ENCODE results near the gene AP4E1. TPM values are rescaled to one million over a fixed set of nuclear protein-coding genes. Genes with fewer than 3 reads are reported as not detected.

AP4E1 gene
- total and polyA plus RNA-seq, 3 donors from 2014 or later = 8.1 to 11.8 (median 11.3) TPM

DNA sequence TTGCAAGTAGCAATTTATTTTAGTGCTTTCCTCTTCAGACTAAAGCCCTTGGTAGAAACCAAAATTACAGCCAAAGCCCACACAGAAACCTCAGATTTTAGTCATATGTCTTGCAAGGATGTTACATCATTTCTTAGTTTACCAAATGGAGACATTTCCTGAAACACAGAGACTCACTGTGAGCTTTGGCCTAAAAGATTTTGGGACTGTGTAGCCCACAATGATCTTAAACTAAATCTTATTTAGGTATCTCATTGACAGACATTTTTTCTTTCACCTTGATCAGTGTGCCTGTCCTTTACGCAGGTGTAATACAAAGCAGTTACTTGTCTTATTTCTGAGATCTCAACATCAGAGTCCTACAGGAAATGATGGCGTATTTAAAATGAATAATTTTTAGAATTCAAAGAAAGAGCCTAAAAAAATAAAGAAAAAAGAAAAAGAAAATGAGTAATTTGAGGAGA, 27.8 kb upstream of the AP4E1 start:
- H3K27me3 ChIP-seq = no peaks in the 10 kb centered on the region
- H3K36me3 ChIP-seq (ENCODE audit: low read depth, missing control alignments) = no peaks in the 10 kb centered on the region
- WGBS, 2 donors = 92 to 96% methylated on average over 2 of the region's 2 CpGs
- H3K27ac ChIP-seq = no peak overlapping the region
- intact Hi-C loops (cut with DNase I; ENCODE audit: low total_unique reads) = no loop called here
- no peak overlapping the region for H3K4me3 ChIP-seq
- no peaks in the 10 kb centered on the region for H3K9me3 ChIP-seq
- no peak for DNase-seq
- peaks cover 11% of the 10 kb centered on the region for H3K4me1 ChIP-seq
- TF ChIP-seq CTCF (IDR thresholded peaks at IDR 0.05) = no peak
- TF ChIP-seq POLR2A (IDR thresholded peaks at IDR 0.05) = no peak

GRCh38 chr15:50881121-50882048, 27.1 kb upstream of the AP4E1 start:
- Histone ChIP-seq H3K36me3 (ENCODE audit: low read depth, missing control alignments) (no peaks in the 10 kb centered on the region), H3K27ac (no peak overlapping the region), H3K4me3 (no peak overlapping the region), H3K4me1 (peaks cover 11% of the 10 kb centered on the region), H3K27me3 (no peaks in the 10 kb centered on the region), H3K9me3 (no peaks in the 10 kb centered on the region)
- 60 to 68% methylated on average over 6 of the region's 6 CpGs for WGBS, 2 donors
- DNase-seq = peak; percentile 44
- intact Hi-C loops (cut with DNase I; ENCODE audit: low total_unique reads) = no loop called here
- TF ChIP-seq POLR2A (IDR thresholded peaks at IDR 0.05) (no peak), CTCF (IDR thresholded peaks at IDR 0.05) (no peak)

DNA sequence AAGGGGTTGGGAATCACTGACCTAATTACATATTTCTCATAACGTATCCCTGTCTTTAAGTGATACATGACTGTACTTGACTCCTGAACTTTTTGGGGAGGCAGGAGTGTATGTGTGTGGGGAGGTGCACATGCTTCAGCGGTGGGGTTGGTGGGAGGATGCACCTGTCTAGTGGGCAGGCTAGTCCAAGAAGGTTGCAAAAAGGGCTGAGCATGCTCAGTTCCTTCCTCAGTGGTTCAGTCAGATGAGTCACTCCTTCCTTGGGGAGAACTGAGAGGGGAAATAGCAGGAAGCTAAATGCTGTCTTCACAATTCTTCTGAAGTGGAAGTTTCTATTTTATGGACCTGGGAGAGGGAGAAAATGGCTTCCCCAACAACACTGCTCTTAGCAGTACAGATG, 24.6 kb upstream of the AP4E1 start:
- Histone ChIP-seq H3K27me3 (no peaks in the 10 kb centered on the region), H3K4me1 (peaks cover 8% of the 10 kb centered on the region), H3K4me3 (no peak overlapping the region), H3K27ac (no peak overlapping the region), H3K36me3 (ENCODE audit: low read depth, missing control alignments) (no peaks in the 10 kb centered on the region), H3K9me3 (no peaks in the 10 kb centered on the region)
- DNase-seq = no peak
- intact Hi-C loops (cut with DNase I; ENCODE audit: low total_unique reads) = no loop called here
- TF ChIP-seq POLR2A (IDR thresholded peaks at IDR 0.05) (no peak), CTCF (IDR thresholded peaks at IDR 0.05) (no peak)
- 58 to 65% methylated on average over 2 of the region's 2 CpGs for WGBS, 2 donors

DNA sequence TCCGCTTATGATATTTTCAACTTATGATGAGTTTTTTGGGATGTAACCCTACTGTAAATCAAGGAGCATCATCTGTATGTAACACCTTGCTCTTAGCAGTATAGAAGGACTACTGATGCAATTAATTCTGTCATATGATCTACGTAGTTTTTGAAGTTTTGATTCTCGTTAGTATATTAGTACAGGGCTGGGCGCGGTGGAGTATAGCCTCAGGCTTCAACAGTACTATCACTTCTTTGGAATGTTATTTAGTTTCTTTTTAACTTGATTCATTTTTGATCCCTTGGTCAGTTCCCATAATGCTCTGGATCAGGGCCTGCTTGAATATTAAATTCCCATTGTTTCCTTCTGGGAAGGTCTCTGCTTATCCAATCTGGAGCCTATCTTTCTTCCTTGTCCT, 23.9 kb upstream of the AP4E1 start:
- TF ChIP-seq POLR2A (IDR thresholded peaks at IDR 0.05) (no peak), CTCF (IDR thresholded peaks at IDR 0.05) (no peak)
- peak; percentile 41 for DNase-seq
- intact Hi-C loops (cut with DNase I; ENCODE audit: low total_unique reads) = no loop called here
- H3K27me3 ChIP-seq = no peaks in the 10 kb centered on the region
- H3K9me3 ChIP-seq = no peaks in the 10 kb centered on the region
- no peak overlapping the region for H3K4me3 ChIP-seq
- 65% methylated on average over 5 of the region's 5 CpGs for WGBS, 2 donors
- H3K27ac ChIP-seq = peak overlapping the region; percentile 45 to 78
- peaks cover 8% of the 10 kb centered on the region for H3K4me1 ChIP-seq
- no peaks in the 10 kb centered on the region for H3K36me3 ChIP-seq (ENCODE audit: low read depth, missing control alignments)

GRCh38 chr15:50886139-50886467, 22.4 kb upstream of the AP4E1 start:
- Histone ChIP-seq H3K4me3 (peak overlapping the region in 1 of 2 donors; percentile 17), H3K27ac (no peak overlapping the region)

More at GRCh38 chr15:50886139-50886467, 22.4 kb upstream of the AP4E1 start:
- TF ChIP-seq POLR2A (IDR thresholded peaks at IDR 0.05) (no peak), CTCF (IDR thresholded peaks at IDR 0.05) (no peak)
- intact Hi-C loops (cut with DNase I; ENCODE audit: low total_unique reads) = no loop called here
- DNase-seq = no peak
- H3K36me3 ChIP-seq (ENCODE audit: low read depth, missing control alignments) = no peaks in the 10 kb centered on the region
- H3K9me3 ChIP-seq = no peaks in the 10 kb centered on the region
- no peaks in the 10 kb centered on the region for H3K27me3 ChIP-seq
- H3K4me1 ChIP-seq = peaks cover 8% of the 10 kb centered on the region
